Ovary (tissue), 3 donors: Measurements from ENCODE around the gene EYA2.

ENCODE experiments used
- POLR2A ChIP-seq: fragments of 450-650 bp; IDR thresholded peaks from one replicate; pipeline ENCODE4 v1.6.1; 2017; ENCODE audit warnings: antibody characterized with exemption, mild to moderate bottlenecking, moderate library complexity
- TF ChIP-seq, protein P1 (sequence below), 3 donors: fragments of 450-650 bp in 2 of 3; fragments of 200-600 bp in 1 of 3; IDR thresholded peaks; one replicate each; pipeline versions ENCODE4 v1.5.1 to v1.8.0; 2016 to 2022; ENCODE audit warnings: antibody characterized with exemption in 3 of 3, mild to moderate bottlenecking in 1 of 3
- donor health status: DM: no; HTN: no; CAD: no.

DNA sequence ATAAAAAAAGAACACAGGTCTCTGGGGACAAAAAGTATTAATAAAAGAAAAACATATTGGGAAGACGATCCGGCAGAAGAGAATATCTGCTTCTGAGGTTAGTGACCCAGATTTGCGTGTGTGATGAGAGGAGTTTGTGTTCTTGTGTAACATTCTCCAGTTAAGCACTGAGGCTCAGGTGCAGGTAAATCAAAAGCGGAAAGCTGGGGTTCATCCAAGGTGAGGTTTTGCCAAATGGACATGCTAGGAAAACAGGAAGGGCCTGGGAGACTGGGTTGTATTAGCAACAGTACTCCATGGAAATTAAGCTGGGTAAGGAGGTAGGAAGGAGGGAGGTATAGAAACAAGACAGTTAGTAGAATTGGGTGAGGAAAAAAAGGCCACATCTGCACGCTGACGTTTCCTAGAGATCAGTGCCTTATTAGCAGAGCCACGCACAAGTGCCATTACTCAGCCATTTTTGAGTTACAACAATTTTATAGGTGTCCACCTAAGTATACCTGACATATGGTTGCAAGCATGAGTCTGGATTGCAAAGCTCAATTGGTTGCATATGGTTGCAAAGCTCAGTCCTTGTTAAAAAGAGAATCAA, 322.3 kb downstream of the EYA2 start:
- no peak for TF ChIP-seq POLR2A
- TF ChIP-seq, protein P1, sequence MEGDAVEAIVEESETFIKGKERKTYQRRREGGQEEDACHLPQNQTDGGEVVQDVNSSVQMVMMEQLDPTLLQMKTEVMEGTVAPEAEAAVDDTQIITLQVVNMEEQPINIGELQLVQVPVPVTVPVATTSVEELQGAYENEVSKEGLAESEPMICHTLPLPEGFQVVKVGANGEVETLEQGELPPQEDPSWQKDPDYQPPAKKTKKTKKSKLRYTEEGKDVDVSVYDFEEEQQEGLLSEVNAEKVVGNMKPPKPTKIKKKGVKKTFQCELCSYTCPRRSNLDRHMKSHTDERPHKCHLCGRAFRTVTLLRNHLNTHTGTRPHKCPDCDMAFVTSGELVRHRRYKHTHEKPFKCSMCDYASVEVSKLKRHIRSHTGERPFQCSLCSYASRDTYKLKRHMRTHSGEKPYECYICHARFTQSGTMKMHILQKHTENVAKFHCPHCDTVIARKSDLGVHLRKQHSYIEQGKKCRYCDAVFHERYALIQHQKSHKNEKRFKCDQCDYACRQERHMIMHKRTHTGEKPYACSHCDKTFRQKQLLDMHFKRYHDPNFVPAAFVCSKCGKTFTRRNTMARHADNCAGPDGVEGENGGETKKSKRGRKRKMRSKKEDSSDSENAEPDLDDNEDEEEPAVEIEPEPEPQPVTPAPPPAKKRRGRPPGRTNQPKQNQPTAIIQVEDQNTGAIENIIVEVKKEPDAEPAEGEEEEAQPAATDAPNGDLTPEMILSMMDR (IDR thresholded peaks at IDR 0.05) = no peak
